Esophagus muscularis mucosa (tissue), 4 donors: ENCODE measurements around the gene TEX52. TPM values are rescaled to one million over a fixed set of nuclear protein-coding genes. Genes with fewer than 3 reads are reported as not detected.

ENCODE experiments used
- DNase-seq: peaks from one replicate; pipeline ENCODE4 v3.0.0-alpha.2; 2017; ENCODE audit errors: extremely low spot score
- H3K27ac ChIP-seq, 4 donors: fragments of 200-600 bp; sonication (generic); replicated peaks in 1 of 4; 1 replicate in 3 of 4; 2 replicates in 1 of 4; pipeline ENCODE4 v1.5.1; 2016 to 2019; ENCODE audit warnings: mild to moderate bottlenecking in 1 of 4
- H3K27me3 ChIP-seq, 4 donors: fragments of 200-600 bp; sonication (generic); one replicate each; pipeline versions ENCODE4 v1.5.1 to v1.6.0; 2016 to 2019
- H3K36me3 ChIP-seq, 4 donors: fragments of 200-600 bp; sonication (generic); one replicate each; pipeline ENCODE4 v1.5.1; 2016 to 2019
- H3K4me1 ChIP-seq, 4 donors: fragments of 200-600 bp; sonication (generic); one replicate each; pipeline ENCODE4 v1.5.1; 2016 to 2019
- H3K4me3 ChIP-seq, 4 donors: fragments of 200-600 bp; sonication (generic); 1 replicate in 2 of 4; 2 replicates in 2 of 4; pipeline ENCODE4 v1.5.1; 2016 to 2019; ENCODE audit warnings: mild to moderate bottlenecking in 4 of 4, moderate library complexity in 1 of 4
- H3K9me3 ChIP-seq, 4 donors: fragments of 200-600 bp; sonication (generic); 1 replicate in 3 of 4; 2 replicates in 1 of 4; pipeline ENCODE4 v1.5.1; 2016 to 2019
- CTCF ChIP-seq, 3 experiments: fragments of 200-600 bp in 2 of 3; fragments of 450-650 bp in 1 of 3; sonication (generic) in 2 of 3; IDR thresholded peaks; one replicate each; pipeline ENCODE4 v1.5.1; 2017 to 2019; ENCODE audit warnings: antibody characterized with exemption in 3 of 3, mild to moderate bottlenecking in 2 of 3, moderate library complexity in 1 of 3
- EP300 ChIP-seq: sonication (generic); formaldehyde crosslinking; IDR thresholded peaks from one replicate; pipeline ENCODE4 v1.6.1; 2017; ENCODE audit warnings: antibody characterized with exemption
- POLR2A ChIP-seq: fragments of 450-650 bp; IDR thresholded peaks from one replicate; pipeline ENCODE4 v1.6.1; 2017; ENCODE audit warnings: antibody characterized with exemption, moderate library complexity, mild to moderate bottlenecking, low read depth
- POLR2AphosphoS5 ChIP-seq, 2 donors: sonication (generic); formaldehyde crosslinking; IDR thresholded peaks; one replicate each; pipeline ENCODE4 v1.6.1; 2017; ENCODE audit warnings: antibody characterized with exemption in 2 of 2
- WGBS: methylation state at CpG from one replicate; pipeline ENCODE4 v1.1.5; 2018; 5-methylcytosine and 5-hydroxymethylcytosine counted together
- intact Hi-C: fragments of 100-400 bp; cut with DNase I; formaldehyde crosslinking; loops from one replicate; pipeline ENCODE4 v1.15.1; 2023
- total RNA-seq, 4 donors: library from RNA; depleted of rRNA; stranded (reverse); fragments of >200 nt; gene quantifications; one replicate each; pipeline versions ENCODE4 v1.1.0 to v1.2.1, GENCODE V29; 2016

Gene TEX52
- total RNA-seq, 4 donors from 2014 or later: not detected

GRCh38 chr12:2824541-2824940 lies 32.3 kb downstream of the TEX52 start:
- Histone ChIP-seq H3K9me3 (no peaks in the 10 kb centered on the region), H3K4me3 (no peak overlapping the region), H3K27me3 (no peaks in the 10 kb centered on the region), H3K4me1 (no peaks in the 10 kb centered on the region), H3K27ac (no peak overlapping the region), H3K36me3 (peaks cover 60 to 100% (median 95%) of the 10 kb centered on the region in 4 donors)
- no peak for TF ChIP-seq CTCF (IDR thresholded peaks at IDR 0.05)
- no peak for TF ChIP-seq EP300
- TF ChIP-seq POLR2AphosphoS5 (IDR thresholded peaks at IDR 0.05): no peak
- TF ChIP-seq POLR2A: no peak
- intact Hi-C loops: no loop called here
- no peak for DNase-seq
- 75% methylated on average over 6 of the region's 6 CpGs for WGBS

DNA sequence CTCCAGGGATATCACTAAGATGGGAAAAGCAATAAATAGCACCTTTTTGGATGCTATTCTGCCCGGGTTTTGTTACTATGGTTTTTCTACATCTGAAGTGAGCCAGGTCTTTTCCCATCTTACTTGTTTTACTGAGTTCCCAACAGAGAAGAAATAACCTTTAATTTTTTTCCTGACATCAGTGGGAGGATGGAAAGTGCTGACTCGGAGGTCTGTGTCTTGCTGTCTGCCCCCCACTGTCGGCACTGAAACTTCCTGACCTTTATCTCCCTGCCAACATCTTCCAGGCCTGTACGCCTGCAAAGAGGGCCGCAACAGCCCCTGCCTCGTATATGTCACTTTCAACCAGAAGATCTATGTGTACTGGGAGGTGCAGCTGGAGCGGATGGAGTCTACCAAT lies 33.4 kb downstream of the TEX52 start:
- TF ChIP-seq POLR2A: no peak
- TF ChIP-seq CTCF (IDR thresholded peaks at IDR 0.05): no peak
- TF ChIP-seq EP300: no peak
- TF ChIP-seq POLR2AphosphoS5 (IDR thresholded peaks at IDR 0.05): no peak

GRCh38 chr12:2820432-2820831 lies 36.4 kb downstream of the TEX52 start:
- 87% methylated on average over 9 of the region's 9 CpGs for WGBS
- Histone ChIP-seq H3K9me3 (no peaks in the 10 kb centered on the region), H3K27me3 (no peaks in the 10 kb centered on the region), H3K4me3 (no peak overlapping the region), H3K4me1 (peaks cover 0 to 3% (median 0%) of the 10 kb centered on the region in 4 donors), H3K36me3 (peaks cover 56 to 98% (median 89%) of the 10 kb centered on the region in 4 donors), H3K27ac (no peak overlapping the region)
- no peak for TF ChIP-seq EP300
- no peak for TF ChIP-seq POLR2A
- TF ChIP-seq POLR2AphosphoS5 (IDR thresholded peaks at IDR 0.05): no peak
- TF ChIP-seq CTCF (IDR thresholded peaks at IDR 0.05): no peak
- intact Hi-C loops: no loop called here
- DNase-seq: no peak

More for the DNA sequence above, 33.4 kb downstream of the TEX52 start:
- 83% methylated on average over 4 of the region's 7 CpGs for WGBS
- Histone ChIP-seq H3K27ac (no peak overlapping the region), H3K9me3 (no peaks in the 10 kb centered on the region), H3K4me3 (no peak overlapping the region), H3K4me1 (no peaks in the 10 kb centered on the region), H3K27me3 (no peaks in the 10 kb centered on the region), H3K36me3 (peaks cover 65 to 100% (median 99%) of the 10 kb centered on the region in 4 donors)
- DNase-seq: no peak
- intact Hi-C loops: no loop called here

DNA sequence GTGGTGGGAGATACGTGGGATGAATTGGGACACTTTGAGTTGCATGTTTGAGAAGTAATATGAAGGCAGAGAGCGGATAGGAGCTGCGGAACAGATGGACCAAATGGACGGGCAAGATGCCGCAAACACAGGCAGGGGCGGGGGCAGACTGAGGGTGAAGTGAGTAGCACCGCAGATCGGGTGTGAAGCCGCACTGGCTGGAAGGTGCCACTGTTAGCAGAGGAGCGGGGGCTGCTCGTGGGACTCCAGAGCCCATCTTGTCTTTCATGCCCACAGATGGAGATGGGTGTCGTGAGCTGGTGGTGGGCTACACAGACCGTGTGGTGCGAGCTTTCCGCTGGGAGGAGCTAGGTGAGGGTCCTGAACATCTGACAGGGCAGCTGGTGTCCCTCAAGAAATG lies 37.0 kb downstream of the TEX52 start:
- WGBS: 91% methylated on average over 14 of the region's 15 CpGs
- H3K4me1 ChIP-seq: peaks cover 0 to 7% (median 3%) of the 10 kb centered on the region in 4 donors
- no peaks in the 10 kb centered on the region for H3K27me3 ChIP-seq
- peaks cover 54 to 98% (median 84%) of the 10 kb centered on the region in 4 donors for H3K36me3 ChIP-seq
- no peak for DNase-seq
- no peak for TF ChIP-seq EP300
- no peak for TF ChIP-seq POLR2A
- TF ChIP-seq CTCF (IDR thresholded peaks at IDR 0.05): no peak
- no peak for TF ChIP-seq POLR2AphosphoS5 (IDR thresholded peaks at IDR 0.05)
- H3K9me3 ChIP-seq: no peaks in the 10 kb centered on the region
- intact Hi-C loops: no loop called here
- no peak overlapping the region for H3K4me3 ChIP-seq
- H3K27ac ChIP-seq: no peak overlapping the region
